NCI-H510A treated with DMSO at 0.1 percent for 48 hours (cell line): ENCODE measurements around the gene CELF5.
"Not testable (repeated sequence)": the region's sequence is repeated elsewhere in the genome, so short reads cannot be mapped to it uniquely, and the experiment has no call there.

Experiments used
- DNase-seq: peaks from one replicate; lab custom pipeline; 2025; lab: John Stamatoyannopoulos, UW

Gene CELF5

DNA sequence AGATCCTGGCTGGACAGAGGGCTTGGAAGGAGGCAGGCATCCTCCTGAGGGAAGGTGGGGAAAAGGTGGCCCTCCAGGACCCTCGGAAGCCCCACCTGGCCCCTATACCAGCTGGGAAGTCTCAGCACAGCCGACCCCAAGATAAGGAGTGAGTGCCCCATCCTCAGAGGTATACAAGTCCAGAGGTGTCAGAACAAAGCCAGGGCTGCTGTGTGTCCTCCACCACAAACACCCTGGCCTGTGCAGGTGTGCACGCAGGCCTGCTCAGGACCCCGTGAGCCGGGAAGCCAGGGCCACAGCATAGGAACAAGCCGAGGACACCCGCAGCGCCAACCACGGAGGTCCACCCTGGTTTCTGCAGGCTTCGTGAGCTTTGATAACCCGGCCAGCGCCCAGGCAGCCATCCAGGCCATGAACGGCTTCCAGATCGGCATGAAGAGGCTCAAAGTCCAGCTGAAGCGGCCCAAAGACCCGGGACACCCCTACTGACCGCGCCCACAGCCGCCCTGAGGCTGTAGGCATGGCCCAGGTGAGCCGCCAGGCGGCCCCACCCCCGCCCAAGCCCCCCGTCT, 68.6 kb downstream of the CELF5 start:
- no peak for DNase-seq

DNA sequence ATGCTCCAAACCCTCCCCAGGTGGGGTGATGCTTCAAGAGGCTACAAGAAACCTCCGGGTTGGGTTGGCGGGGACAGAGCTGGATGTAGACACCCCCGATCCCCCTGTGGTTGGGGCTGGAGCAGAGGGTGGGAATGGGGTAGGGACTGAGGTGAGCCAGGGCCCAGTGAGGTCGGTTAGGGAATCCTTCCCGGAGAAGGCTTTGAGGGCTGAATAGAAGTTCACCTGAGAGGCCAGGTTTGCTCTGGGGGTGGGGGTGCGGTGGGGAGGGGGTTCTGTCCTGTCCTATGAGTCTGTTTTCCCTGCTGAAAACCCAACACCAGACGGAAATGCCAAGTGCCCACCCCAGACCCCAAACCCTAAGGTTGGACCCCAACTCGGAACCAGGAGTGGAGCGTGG, 69.1 kb downstream of the CELF5 start:
- no peak for DNase-seq

DNA sequence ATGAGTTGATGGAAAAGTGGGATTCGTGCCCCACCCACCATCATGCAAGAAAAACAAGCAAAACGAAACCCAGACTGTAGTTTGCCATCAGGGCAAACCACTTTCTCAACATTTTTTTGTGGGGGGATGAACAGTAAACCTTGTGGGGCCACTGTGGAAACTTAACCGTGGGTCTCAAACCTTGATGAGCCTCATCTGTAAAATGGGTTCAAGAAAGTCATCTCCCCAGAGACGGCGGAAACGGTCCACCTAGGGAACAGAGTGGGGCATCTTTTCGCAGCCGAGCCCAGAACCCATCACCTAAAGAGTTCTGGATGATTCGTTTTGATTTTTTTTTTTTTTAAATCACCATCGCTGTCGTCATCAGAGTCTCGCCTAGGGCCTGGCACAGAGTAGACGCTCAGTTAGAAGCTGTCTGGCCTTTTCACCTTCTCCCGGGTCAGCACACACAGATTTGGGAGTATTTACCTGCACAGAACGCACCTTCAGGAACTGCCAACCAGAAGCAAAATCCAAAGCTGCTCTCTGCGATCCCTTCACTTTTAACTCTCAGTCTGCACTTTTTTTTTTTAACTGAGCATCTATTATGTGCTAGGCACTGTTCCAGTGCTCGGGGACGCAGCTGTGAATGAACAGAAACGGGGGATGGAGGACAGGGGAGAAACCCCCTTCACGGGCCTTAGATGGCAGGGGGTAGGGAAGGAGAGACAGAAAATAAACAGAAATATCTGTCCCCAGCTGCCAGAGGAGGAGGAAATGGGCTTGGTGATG, 69.8 kb downstream of the CELF5 start:
- DNase-seq = no peak

DNA sequence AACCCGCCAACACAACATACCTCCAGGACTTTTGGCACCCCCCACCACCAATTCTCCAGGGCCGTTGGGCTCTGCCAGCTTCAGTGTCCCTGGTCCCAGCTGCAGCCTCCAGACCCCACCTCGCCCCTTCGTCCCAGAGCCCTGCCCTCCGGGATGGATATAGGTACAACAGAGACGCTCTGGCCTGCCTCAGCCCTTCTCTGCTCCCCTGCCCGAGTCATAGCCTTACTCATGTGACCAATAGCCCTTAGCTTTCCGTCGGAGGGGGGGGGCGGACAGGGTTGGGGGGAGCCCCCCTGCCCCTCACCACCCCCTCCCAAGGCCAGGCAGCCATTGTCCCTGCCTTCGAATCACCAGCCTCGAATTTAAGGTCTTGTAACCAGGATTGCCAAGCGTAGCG, 71.1 kb downstream of the CELF5 start:
- DNase-seq = no peak

- DNase-seq = no peak
These were observed 71.6 kb downstream of the CELF5 start for GRCh38 chr19:3296034-3296433.

- no peak for DNase-seq
These were observed 72.0 kb downstream of the CELF5 start for GRCh38 chr19:3296446-3296845.

DNA sequence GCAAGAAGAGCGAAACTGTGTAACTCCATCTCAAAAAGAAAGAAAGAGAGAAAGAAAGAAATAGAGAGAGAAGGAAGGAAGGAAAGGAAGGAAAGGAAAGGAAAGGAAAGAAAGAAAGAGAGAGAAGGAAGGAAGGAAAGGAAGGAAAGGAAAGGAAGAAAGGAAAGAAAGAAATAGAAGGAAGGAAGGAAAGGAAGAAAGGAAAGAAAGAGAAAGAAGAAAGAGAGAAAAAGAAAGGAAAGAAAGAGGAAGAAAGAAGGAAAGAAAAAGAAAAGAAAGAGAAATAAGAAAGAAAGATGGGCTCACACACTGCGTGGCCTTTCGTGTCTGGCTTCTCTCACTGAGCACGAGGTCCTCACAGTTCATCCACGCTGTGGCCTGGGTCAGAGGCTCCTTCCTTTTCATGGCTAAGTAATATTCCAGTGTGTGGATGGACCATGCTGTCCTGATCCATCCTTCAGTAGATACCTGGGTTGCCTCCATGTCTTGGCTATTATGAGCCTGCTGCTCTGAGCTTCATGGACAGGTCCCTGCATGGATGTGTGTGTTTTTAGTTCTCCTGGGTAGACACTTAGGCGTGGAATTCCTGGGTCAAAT, 74.5 kb downstream of the CELF5 start:
- no peak for DNase-seq

GRCh38 chr19:3300566-3300965, 76.1 kb downstream of the CELF5 start:
- not testable (repeated sequence) for DNase-seq

DNA sequence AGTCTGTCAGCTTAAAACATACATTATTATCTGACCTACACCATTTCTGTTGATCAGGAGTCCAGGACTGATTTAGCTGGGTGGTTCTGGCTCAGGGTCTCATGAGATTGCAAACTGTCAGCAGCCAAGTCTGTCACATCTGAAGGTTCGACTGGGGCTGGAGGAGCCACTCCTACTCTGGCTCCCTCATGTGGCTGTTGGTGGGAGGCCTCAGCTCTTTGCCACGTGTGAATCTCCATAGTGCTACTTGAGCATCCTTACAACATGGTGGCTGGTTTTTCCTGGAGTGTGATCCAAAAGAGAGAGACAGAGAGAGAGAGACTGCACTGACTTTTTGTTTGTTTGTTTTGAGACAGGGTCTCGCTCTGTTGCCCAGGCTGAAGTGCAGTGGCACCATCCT, 78.3 kb downstream of the CELF5 start:
- DNase-seq = no peak

GRCh38 chr19:3304871-3305423, 80.5 kb downstream of the CELF5 start:
- DNase-seq = peak; percentile 13

- no peak for DNase-seq
These were observed 85.3 kb downstream of the CELF5 start for GRCh38 chr19:3309724-3310123.

GRCh38 chr19:3310280-3310679, 85.8 kb downstream of the CELF5 start:
- no peak for DNase-seq

- DNase-seq = no peak
These were observed 86.2 kb downstream of the CELF5 start for GRCh38 chr19:3310711-3311110.

- no peak for DNase-seq
These were observed 88.7 kb downstream of the CELF5 start for GRCh38 chr19:3313199-3313575.

DNA sequence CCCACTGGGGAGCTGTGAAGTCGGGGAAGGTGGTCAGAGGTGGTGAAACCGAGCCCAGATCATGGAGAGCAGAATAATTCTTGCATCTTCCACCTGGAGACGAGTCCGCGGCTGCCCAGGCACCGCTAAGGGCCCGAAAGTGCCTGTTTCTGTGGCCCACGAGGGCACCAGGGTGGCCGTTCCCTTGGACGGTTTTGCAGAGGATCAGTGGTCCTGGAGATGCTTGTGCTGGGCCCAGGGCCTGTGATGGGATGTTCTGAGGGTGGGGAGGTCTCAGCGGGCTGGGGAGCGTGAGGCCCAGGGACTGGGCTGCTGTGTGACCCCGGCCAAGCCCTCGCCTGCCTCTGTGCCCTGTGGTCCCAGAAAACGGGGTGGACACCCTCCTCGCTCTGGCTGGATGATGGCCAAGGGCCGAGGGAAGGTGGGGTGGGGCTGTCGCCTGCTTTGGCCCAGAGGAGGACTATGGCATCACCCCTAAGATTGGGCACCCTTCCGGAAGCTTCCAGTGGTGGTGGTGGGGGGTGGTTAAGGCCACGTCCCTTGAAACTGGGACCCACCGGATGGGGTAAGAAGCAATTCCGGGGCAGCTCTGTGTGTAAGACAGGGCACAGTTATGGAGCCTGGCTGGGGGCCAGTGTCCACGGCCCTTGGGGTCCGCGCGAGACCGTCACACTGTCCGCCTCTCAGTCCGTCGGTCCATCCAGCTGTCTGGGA, 90.7 kb downstream of the CELF5 start:
- DNase-seq = no peak

DNA sequence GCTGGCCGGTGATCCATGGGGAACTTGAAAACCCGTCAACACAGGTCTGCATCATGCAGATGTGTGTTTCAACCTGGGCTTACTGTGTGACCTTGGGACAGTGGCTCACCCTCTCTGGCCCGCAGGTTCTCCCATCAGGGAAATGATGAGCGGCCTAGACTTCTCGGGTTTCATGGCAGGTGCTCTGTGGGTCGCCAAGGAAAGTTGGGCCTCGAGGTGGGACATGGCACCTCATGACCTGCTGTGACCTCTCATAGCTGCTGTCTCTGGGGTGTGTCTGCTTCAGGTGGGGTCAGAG, 91.2 kb downstream of the CELF5 start:
- DNase-seq = no peak

- no peak for DNase-seq
These were observed 91.7 kb downstream of the CELF5 start for GRCh38 chr19:3316132-3316648.

- no peak for DNase-seq
These were observed 92.3 kb downstream of the CELF5 start for GRCh38 chr19:3316659-3317207.

- no peak for DNase-seq
These were observed 95.3 kb downstream of the CELF5 start for GRCh38 chr19:3319643-3320353.

GRCh38 chr19:3320354-3320670, 95.9 kb downstream of the CELF5 start:
- no peak for DNase-seq

DNA sequence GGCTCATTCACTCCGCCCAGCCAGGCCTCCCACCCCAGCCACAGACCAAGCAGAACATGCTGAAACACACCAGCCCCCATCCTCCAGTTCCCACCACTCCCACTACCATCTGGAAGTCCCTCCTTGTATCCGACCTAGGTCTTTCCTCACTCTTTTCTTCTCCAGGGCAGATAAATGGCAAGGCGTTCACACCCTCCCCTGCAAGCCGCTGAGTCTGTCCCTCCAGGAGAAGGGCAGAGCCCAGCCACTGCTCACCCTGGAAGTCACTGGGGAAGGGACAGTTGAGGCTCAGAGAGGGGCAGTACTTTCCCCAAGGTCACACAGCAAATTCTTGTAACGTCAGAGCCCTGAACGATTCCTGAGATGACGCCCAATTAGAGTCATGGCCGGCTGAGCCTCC, 96.4 kb downstream of the CELF5 start:
- DNase-seq = no peak

DNA sequence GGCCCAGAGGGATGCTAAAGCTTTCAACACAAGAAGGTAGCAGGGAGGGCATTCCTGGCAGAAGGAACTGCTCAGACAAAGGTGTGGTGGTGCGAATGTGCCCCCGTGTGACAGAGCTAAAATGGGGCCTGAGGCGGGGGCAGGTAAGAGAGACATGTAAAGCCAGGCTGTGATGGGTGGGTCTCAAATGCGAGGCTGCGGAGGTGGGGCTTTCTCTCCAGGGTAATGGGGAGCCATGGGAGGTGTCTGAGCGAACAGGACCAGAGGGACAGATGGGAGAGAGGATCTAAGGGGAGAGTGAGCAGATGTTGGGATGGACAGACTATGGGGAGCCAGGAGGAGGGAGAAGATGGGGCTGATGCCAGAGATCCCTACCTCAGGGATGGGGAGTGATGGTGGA, 97.2 kb downstream of the CELF5 start:
- no peak for DNase-seq
